A673 (cell line): ENCODE data around the gene SLX4.

Source experiments
- EZH2 ChIP-seq: fragments of 200-600 bp; sonication (generic); IDR thresholded peaks from 2 replicates; pipeline ENCODE4 v1.6.1; 2017; ENCODE audit warnings: borderline replicate concordance, low read depth, mild to moderate bottlenecking, mixed read lengths, antibody characterized with exemption, low read length; ENCODE audit not compliant: poor library complexity, severe bottlenecking
- TF ChIP-seq, protein P1 (sequence below): fragments of 300-800, 200-600 bp; sonication (generic); conservative IDR thresholded peaks from 2 replicates; pipeline ENCODE4 v1.5.1; 2017; ENCODE audit warnings: low read depth, mild to moderate bottlenecking, antibody characterized with exemption, low read length, moderate library complexity, mixed read lengths

DNA sequence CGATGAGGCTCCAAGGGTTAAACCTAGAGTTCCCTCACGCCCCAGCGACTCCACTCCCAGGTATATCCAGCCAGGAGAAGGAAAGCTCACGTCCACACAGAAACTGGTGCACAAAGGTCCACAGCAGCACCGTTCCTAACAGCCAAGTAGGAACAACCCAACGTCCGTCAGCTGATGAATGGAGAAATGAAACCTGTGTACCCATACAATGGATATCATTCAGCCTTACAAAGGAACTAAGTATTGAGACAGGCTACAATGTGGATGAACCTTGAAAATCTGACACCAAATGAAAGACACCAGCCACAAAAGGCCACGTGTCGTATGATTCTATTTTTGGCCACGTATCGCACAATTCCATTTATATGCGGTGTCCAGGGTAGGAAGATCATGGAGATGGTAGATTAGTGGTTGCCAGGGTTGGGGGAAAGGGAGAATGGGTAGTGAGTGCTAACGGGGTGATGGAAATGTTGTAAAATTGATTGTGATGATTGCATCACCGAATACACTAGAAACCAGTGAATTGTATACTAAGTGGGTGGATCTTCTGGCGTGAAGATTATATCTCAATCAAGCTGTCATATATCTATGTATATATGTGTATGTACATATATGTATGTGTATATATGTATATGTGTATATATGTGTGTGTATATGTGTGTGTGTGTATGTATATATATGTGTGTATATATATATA is 64.3 kb downstream of the SLX4 start:
- TF ChIP-seq, protein P1, sequence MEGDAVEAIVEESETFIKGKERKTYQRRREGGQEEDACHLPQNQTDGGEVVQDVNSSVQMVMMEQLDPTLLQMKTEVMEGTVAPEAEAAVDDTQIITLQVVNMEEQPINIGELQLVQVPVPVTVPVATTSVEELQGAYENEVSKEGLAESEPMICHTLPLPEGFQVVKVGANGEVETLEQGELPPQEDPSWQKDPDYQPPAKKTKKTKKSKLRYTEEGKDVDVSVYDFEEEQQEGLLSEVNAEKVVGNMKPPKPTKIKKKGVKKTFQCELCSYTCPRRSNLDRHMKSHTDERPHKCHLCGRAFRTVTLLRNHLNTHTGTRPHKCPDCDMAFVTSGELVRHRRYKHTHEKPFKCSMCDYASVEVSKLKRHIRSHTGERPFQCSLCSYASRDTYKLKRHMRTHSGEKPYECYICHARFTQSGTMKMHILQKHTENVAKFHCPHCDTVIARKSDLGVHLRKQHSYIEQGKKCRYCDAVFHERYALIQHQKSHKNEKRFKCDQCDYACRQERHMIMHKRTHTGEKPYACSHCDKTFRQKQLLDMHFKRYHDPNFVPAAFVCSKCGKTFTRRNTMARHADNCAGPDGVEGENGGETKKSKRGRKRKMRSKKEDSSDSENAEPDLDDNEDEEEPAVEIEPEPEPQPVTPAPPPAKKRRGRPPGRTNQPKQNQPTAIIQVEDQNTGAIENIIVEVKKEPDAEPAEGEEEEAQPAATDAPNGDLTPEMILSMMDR = no peak
- TF ChIP-seq EZH2 = no peak
